B cell (primary cell): ENCODE data around the gene RESF1.

Experiments used
- EZH2 ChIP-seq: IDR thresholded peaks from 2 replicates; pipeline ENCODE4 v1.6.1; 2012; ENCODE audit warnings: borderline replicate concordance, low read depth, mild to moderate bottlenecking, moderate library complexity, low read length; ENCODE audit not compliant: insufficient read depth, poor library complexity, severe bottlenecking
- TF ChIP-seq, protein P1 (sequence below): fragments of 200-600 bp; IDR thresholded peaks from one replicate; pipeline ENCODE4 v1.8.0; 2022; ENCODE audit warnings: antibody characterized with exemption, mild to moderate bottlenecking

- TF ChIP-seq, protein P1, sequence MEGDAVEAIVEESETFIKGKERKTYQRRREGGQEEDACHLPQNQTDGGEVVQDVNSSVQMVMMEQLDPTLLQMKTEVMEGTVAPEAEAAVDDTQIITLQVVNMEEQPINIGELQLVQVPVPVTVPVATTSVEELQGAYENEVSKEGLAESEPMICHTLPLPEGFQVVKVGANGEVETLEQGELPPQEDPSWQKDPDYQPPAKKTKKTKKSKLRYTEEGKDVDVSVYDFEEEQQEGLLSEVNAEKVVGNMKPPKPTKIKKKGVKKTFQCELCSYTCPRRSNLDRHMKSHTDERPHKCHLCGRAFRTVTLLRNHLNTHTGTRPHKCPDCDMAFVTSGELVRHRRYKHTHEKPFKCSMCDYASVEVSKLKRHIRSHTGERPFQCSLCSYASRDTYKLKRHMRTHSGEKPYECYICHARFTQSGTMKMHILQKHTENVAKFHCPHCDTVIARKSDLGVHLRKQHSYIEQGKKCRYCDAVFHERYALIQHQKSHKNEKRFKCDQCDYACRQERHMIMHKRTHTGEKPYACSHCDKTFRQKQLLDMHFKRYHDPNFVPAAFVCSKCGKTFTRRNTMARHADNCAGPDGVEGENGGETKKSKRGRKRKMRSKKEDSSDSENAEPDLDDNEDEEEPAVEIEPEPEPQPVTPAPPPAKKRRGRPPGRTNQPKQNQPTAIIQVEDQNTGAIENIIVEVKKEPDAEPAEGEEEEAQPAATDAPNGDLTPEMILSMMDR, result no peak
- TF ChIP-seq EZH2, result no peak
Measured at GRCh38 chr12:32002848-32003493, 43.8 kb downstream of the RESF1 start.
